DOHH2 (cell line): ENCODE results near the gene SCAF1.
A peak's percentile ranks its signal among the peaks of the same experiment; 100 is the strongest.

Experiments used
- H3F3A ChIP-seq: fragments of 200-600 bp; sonication (generic), shearing (Covaris generic); 2 replicates; pipeline ENCODE4 v1.6.0; 2016; ENCODE audit warnings: antibody characterized with exemption, mild to moderate bottlenecking; ENCODE audit not compliant: control insufficient read depth, insufficient read depth
- H3K27ac ChIP-seq: fragments of 200-600 bp; sonication (generic); 2 replicates; pipeline ENCODE4 v1.5.1; 2014; ENCODE audit warnings: low read depth, mild to moderate bottlenecking, low read length, moderate library complexity
- H3K27me3 ChIP-seq: fragments of 200-600 bp; sonication (generic); 2 replicates; pipeline ENCODE4 v1.6.1; 2014; ENCODE audit warnings: mild to moderate bottlenecking, low read length, mixed read lengths; ENCODE audit not compliant: control insufficient read depth
- H3K36me3 ChIP-seq: fragments of 200-600 bp; sonication (generic); 2 replicates; pipeline ENCODE4 v1.6.1; 2014; ENCODE audit warnings: mild to moderate bottlenecking, low read length, moderate library complexity, mixed read lengths; ENCODE audit not compliant: control insufficient read depth
- H3K4me1 ChIP-seq: fragments of 200-600 bp; sonication (generic); 2 replicates; pipeline ENCODE4 v1.6.1; 2014; ENCODE audit warnings: mild to moderate bottlenecking, low read length, mixed read lengths; ENCODE audit not compliant: control insufficient read depth
- H3K4me2 ChIP-seq: fragments of 200-600 bp; sonication (generic); 2 replicates; pipeline ENCODE4 v1.6.0; 2014; ENCODE audit warnings: mild to moderate bottlenecking, low read length, moderate library complexity
- H3K4me3 ChIP-seq: fragments of 200-600 bp; sonication (generic); 2 replicates; pipeline ENCODE4 v1.5.1; 2014; ENCODE audit warnings: mild to moderate bottlenecking, low read length, mixed read lengths
- H3K79me2 ChIP-seq: fragments of 200-600 bp; sonication (generic); 2 replicates; pipeline ENCODE4 v1.6.1; 2014; ENCODE audit warnings: mild to moderate bottlenecking, low read length, mixed read lengths; ENCODE audit not compliant: control insufficient read depth
- H3K9me2 ChIP-seq: fragments of 200-600 bp; sonication (generic); replicated peaks from 2 replicates; pipeline ENCODE4 v1.6.1; 2014; ENCODE audit warnings: mild to moderate bottlenecking, low read length, mixed read lengths; ENCODE audit not compliant: control insufficient read depth
- H3K9me3 ChIP-seq: fragments of 200-600 bp; sonication (generic); 2 replicates; pipeline ENCODE4 v1.6.1; 2014; ENCODE audit warnings: antibody characterized with exemption, low read length, mixed read lengths; ENCODE audit not compliant: control insufficient read depth, insufficient read depth
- H4K20me1 ChIP-seq: fragments of 200-600 bp; sonication (generic); 2 replicates; pipeline ENCODE4 v1.6.0; 2014; ENCODE audit warnings: low read depth, mild to moderate bottlenecking, antibody characterized with exemption, low read length, moderate library complexity; ENCODE audit not compliant: control insufficient read depth, insufficient read depth
- CTCF ChIP-seq: fragments of 200-600 bp; sonication (generic); IDR thresholded peaks from one replicate; pipeline ENCODE4 v1.5.1; 2014; ENCODE audit warnings: antibody characterized with exemption, mild to moderate bottlenecking, low read depth, low read length; ENCODE audit not compliant: poor library complexity, severe bottlenecking
- EZH2phosphoT487 ChIP-seq: fragments of 200-600 bp; sonication (generic); IDR thresholded peaks from 2 replicates; pipeline ENCODE4 v1.6.1; 2017; ENCODE audit warnings: borderline replicate concordance, mild to moderate bottlenecking, antibody characterized with exemption, low read length, moderate library complexity, mixed read lengths

Gene SCAF1

DNA sequence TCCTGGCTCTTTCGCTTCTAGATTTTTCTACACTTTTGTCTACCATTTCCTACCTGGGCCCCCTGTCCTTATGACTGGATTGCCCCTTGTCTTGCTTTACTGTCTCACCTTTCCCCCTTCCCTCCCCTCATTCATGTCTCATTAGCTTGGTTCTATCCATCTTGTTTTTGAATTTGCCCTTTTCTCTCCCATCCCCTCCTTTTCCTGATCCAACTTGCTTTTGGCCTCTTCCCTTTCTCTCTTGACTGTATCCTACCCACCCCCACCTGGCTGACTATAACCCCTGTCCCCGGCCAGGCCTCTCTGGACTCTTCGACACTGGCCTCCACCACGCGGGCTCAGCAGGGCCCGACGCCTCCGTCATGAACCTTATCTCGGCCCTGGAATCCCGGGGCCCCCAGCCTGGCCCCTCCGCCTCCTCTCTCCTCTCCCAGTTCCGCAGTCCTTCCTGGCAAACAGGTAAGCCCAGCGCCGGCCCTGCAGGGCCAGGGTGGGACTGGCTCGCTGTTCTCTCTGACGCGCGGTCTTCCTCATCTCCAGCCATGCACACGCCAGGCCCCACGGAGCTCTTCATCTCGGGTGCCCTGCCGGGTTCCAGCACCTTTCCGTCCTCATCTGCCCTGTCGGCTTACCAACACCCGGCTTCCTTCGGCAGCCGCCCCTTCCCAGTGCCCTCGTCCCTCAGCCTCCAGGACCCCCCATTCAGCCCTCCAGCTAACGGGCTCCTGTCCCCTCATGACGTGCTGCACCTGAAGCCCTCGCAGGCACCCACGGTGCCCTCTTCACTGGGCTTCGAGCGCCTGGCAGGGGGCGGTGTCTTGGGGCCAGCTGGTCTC, 47.6 kb upstream of the SCAF1 start:
- Histone ChIP-seq H3K4me2 (peak overlapping the region; percentile 85), H3K4me3 (peak overlapping the region; percentile 91; the same call in 1 of the 2 replicates), H3K9me2 (no peaks in the 10 kb centered on the region), H3K27ac (no peak overlapping the region), H3K27me3 (no peaks in the 10 kb centered on the region), H3K4me1 (peaks cover 21% of the 10 kb centered on the region), H3K9me3 (no peaks in the 10 kb centered on the region), H3K36me3 (peaks cover 64% of the 10 kb centered on the region), H4K20me1 (no peaks in the 10 kb centered on the region; the same call in 1 of the 2 replicates), H3K79me2 (peaks cover 73% of the 10 kb centered on the region), H3F3A (peaks cover 23% of the 10 kb centered on the region)
- no peak for TF ChIP-seq CTCF
- TF ChIP-seq EZH2phosphoT487, result no peak

- H3K4me3 ChIP-seq, result no peak overlapping the region
- no peak overlapping the region for H3K27ac ChIP-seq
- peaks cover 17% of the 10 kb centered on the region for H3K4me1 ChIP-seq
- no peak overlapping the region for H3K4me2 ChIP-seq
- no peaks in the 10 kb centered on the region for H3K9me2 ChIP-seq
- peaks cover 76% of the 10 kb centered on the region for H3K79me2 ChIP-seq
- no peaks in the 10 kb centered on the region for H3K9me3 ChIP-seq
- H3K36me3 ChIP-seq, result peaks cover 72% of the 10 kb centered on the region
- H3K27me3 ChIP-seq, result no peaks in the 10 kb centered on the region
- peaks cover 20% of the 10 kb centered on the region for H3F3A ChIP-seq
- TF ChIP-seq CTCF (no peak), EZH2phosphoT487 (no peak)
- H4K20me1 ChIP-seq, result no peaks in the 10 kb centered on the region; the same call in 1 of the 2 replicates
These were observed 46.8 kb upstream of the SCAF1 start for GRCh38 chr19:49594993-49595818.

GRCh38 chr19:49595819-49596404, 46.1 kb upstream of the SCAF1 start:
- H3K36me3 ChIP-seq, result peaks cover 73% of the 10 kb centered on the region
- H3K4me1 ChIP-seq, result peaks cover 12% of the 10 kb centered on the region
- H3K79me2 ChIP-seq, result peaks cover 72% of the 10 kb centered on the region
- no peaks in the 10 kb centered on the region for H3K9me2 ChIP-seq
- H3K27me3 ChIP-seq, result no peaks in the 10 kb centered on the region
- H3K4me3 ChIP-seq, result no peak overlapping the region
- no peaks in the 10 kb centered on the region; the same call in 1 of the 2 replicates for H4K20me1 ChIP-seq
- peaks cover 14% of the 10 kb centered on the region; the same call in 1 of the 2 replicates for H3F3A ChIP-seq
- no peaks in the 10 kb centered on the region for H3K9me3 ChIP-seq
- H3K27ac ChIP-seq, result no peak overlapping the region
- no peak overlapping the region for H3K4me2 ChIP-seq
- no peak for TF ChIP-seq CTCF
- no peak for TF ChIP-seq EZH2phosphoT487
